Ovary (tissue), 9 donors: ENCODE data around the gene ISG20L2. TPM values are rescaled to one million over a fixed set of nuclear protein-coding genes. Genes with fewer than 3 reads are reported as not detected.
A peak's percentile ranks its signal among the peaks of the same experiment; 100 is the strongest.

ENCODE experiments used
- DNase-seq, 5 donors: peaks; one replicate each; pipeline ENCODE4 v3.0.0-alpha.2; 2019 to 2020
- H3K27ac ChIP-seq, 2 donors: fragments of 200-600 bp; one replicate each; pipeline versions ENCODE4 v1.5.1 to v1.8.0; 2019 to 2022
- H3K27me3 ChIP-seq: fragments of 200-600 bp; one replicate; pipeline ENCODE4 v1.8.0; 2022
- H3K36me3 ChIP-seq: fragments of 200-600 bp; sonication (generic); one replicate; pipeline ENCODE4 v1.5.1; 2019
- H3K4me1 ChIP-seq: one replicate; pipeline ENCODE4 v1.8.1; 2013; ENCODE audit warnings: mild to moderate bottlenecking, moderate library complexity; ENCODE audit not compliant: insufficient read depth
- H3K4me3 ChIP-seq: fragments of 200-600 bp; sonication (generic); one replicate; pipeline ENCODE4 v1.5.1; 2017
- H3K9me3 ChIP-seq, 2 donors: fragments of 200-600 bp in 1 of 2; sonication (generic) in 1 of 2; one replicate each; pipeline versions ENCODE4 v1.5.1 to v1.8.1; 2013 to 2019; ENCODE audit warnings: mild to moderate bottlenecking in 1 of 2, moderate library complexity in 1 of 2
- CTCF ChIP-seq, 3 donors: fragments of 450-650 bp in 2 of 3; fragments of 200-600 bp in 1 of 3; IDR thresholded peaks; one replicate each; pipeline versions ENCODE4 v1.5.1 to v1.8.0; 2016 to 2022; ENCODE audit warnings: antibody characterized with exemption in 3 of 3, mild to moderate bottlenecking in 1 of 3
- EP300 ChIP-seq: sonication (generic); formaldehyde crosslinking; IDR thresholded peaks from one replicate; pipeline ENCODE4 v1.6.1; 2017; ENCODE audit warnings: antibody characterized with exemption
- POLR2A ChIP-seq: fragments of 450-650 bp; IDR thresholded peaks from one replicate; pipeline ENCODE4 v1.6.1; 2017; ENCODE audit warnings: antibody characterized with exemption, mild to moderate bottlenecking, moderate library complexity
- WGBS, 3 donors: extraction: QIAGEN DNeasy Blood & Tissue Kit in 1 of 3; methylation state at CpG; one replicate each; pipeline versions ENCODE4 v1.1.5 to v1.1.7; 2013 to 2017; 5-methylcytosine and 5-hydroxymethylcytosine counted together
- intact Hi-C, 4 donors: fragments of 100-400 bp; cut with DNase I; formaldehyde crosslinking; loops; one replicate each; pipeline versions ENCODE4 v1.11.0 to v1.15.1; 2022 to 2023
- polyA plus RNA-seq, 2 donors: library from polyadenylated mRNA; stranded (reverse); fragments of 200-250 nt in 1 of 2; fragments of 350-450 nt in 1 of 2; fragmentation: Illumina TruSeq in 1 of 2; extraction: RNeasy Lipid Tissue Mini Kit (QIAGEN cat#74804) in 1 of 2; gene quantifications; one replicate each; pipeline ENCODE4 v1.2.3, GENCODE V29; 2013 to 2014
- total RNA-seq, 7 donors: library from RNA; depleted of rRNA in 2 of 7; stranded (reverse); fragments of >200 nt in 2 of 7; fragmentation: NEBNext Ultra II Directional in 3 of 7; extraction: Animal tissue kit (Norgen Biotek cat#: 25700) in 3 of 7; gene quantifications; one replicate each; pipeline versions ENCODE4 v1.1.0 to v1.2.4, GENCODE V29; 2016 to 2023
- donor health status: DM: no; HTN: no; CAD: no; lungs with moderate emphysema.
- donor health status: DM: no; HTN: no; CAD: no.
- donor health status: Bipolar disorder and iron deficiency.
- donor health status: DM: yes; HTN: yes; CAD: no.
- donor health status: DM: no; HTN: no; CAD: no.
- donor health status: DM: yes; HTN: yes; CAD: no.

Gene ISG20L2
- total and polyA plus RNA-seq, 9 donors: 11.7 to 58.7 (median 26.1) TPM

DNA sequence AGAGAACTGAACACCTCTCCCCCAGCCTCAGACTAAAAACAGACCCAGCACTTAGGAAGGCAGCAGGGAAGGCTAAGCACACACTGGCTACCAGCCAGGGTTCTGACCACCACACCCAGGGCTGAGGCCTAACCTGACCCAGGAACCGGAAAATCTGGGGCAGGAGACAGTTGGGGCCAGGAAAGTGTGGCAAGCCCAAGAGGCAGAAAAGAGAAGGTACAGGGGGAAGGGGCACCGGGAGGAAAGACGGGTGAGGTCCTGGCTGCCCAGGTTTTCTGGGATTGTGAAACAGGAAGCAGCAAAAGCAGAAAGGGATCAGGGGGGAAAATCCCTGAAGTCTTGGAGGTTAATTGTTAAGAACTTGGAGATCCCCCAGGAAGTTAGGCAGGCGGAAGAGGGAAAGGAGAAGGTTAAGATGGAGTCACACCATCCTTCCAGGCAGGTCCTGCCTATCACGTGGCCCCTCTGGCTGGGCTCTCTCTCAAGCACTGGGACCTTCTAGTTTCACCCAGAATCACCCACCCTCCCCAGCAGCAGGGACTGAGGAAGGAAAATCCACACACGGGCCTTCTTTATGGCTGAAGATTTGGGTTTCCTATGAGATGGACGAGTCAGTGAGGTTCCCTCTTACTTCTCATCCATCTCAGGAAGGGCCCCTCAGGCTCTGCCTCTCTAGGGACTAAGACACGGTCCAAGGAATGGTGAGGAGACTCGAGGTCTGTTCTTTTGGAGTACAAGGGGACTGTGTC is 20.3 kb upstream of the ISG20L2 start:
- intact Hi-C loops: no loop called here
- Histone ChIP-seq H3K4me1 (peaks cover 26% of the 10 kb centered on the region), H3K4me3 (peak overlapping the region; percentile 66), H3K9me3 (no peaks in the 10 kb centered on the region), H3K27ac (peak overlapping the region; percentile 93 to 96), H3K36me3 (no peaks in the 10 kb centered on the region), H3K27me3 (no peaks in the 10 kb centered on the region)
- 3 to 7% (median 5%) methylated on average over 9 of the region's 9 CpGs for WGBS, 3 donors
- peak; percentile 72 to 81 (median 75) for DNase-seq
- TF ChIP-seq CTCF (IDR thresholded peaks at IDR 0.05): no peak
- TF ChIP-seq EP300: no peak
- peak; percentile 51 for TF ChIP-seq POLR2A

GRCh38 chr1:156747742-156748669 is 19.4 kb upstream of the ISG20L2 start:
- WGBS, 3 donors: 5 to 9% (median 8%) methylated on average over 8 of the region's 8 CpGs
- Histone ChIP-seq H3K27ac (peak overlapping the region; percentile 93 to 96), H3K9me3 (no peaks in the 10 kb centered on the region), H3K27me3 (no peaks in the 10 kb centered on the region), H3K36me3 (no peaks in the 10 kb centered on the region), H3K4me3 (peak overlapping the region; percentile 66), H3K4me1 (peaks cover 25% of the 10 kb centered on the region)
- no peak for DNase-seq
- TF ChIP-seq POLR2A (no peak), EP300 (no peak), CTCF (IDR thresholded peaks at IDR 0.05) (no peak)
- intact Hi-C loops: no loop called here

- no peaks in the 10 kb centered on the region for H3K36me3 ChIP-seq
- H3K9me3 ChIP-seq: no peaks in the 10 kb centered on the region
- TF ChIP-seq EP300 (no peak), CTCF (IDR thresholded peaks at IDR 0.05) (peak in 1 of 3 donors; percentile 29), POLR2A (peak; percentile 85)
- intact Hi-C loops: no loop called here
- DNase-seq: peak; percentile 95 to 99 (median 98)
- H3K4me1 ChIP-seq: peaks cover 23% of the 10 kb centered on the region
- WGBS, 3 donors: 1 to 2% (median 2%) methylated on average over 19 to 24 of the region's 29 CpGs
- no peaks in the 10 kb centered on the region for H3K27me3 ChIP-seq
- peak overlapping the region; percentile 66 for H3K4me3 ChIP-seq
- H3K27ac ChIP-seq: peak overlapping the region; percentile 93 to 96
Observed at GRCh38 chr1:156746728-156747631, 18.4 kb upstream of the ISG20L2 start.

GRCh38 chr1:156746406-156746727 is 17.8 kb upstream of the ISG20L2 start:
- no peaks in the 10 kb centered on the region for H3K36me3 ChIP-seq
- H3K27ac ChIP-seq: peak overlapping the region; percentile 93 to 96
- H3K9me3 ChIP-seq: no peaks in the 10 kb centered on the region
- peaks cover 25% of the 10 kb centered on the region for H3K4me1 ChIP-seq
- no peaks in the 10 kb centered on the region for H3K27me3 ChIP-seq
- no peak for DNase-seq
- no peak for TF ChIP-seq POLR2A
- no peak for TF ChIP-seq EP300
- no peak for TF ChIP-seq CTCF (IDR thresholded peaks at IDR 0.05)
- WGBS, 3 donors: 39 to 52% (median 45%) methylated on average over 9 of the region's 9 CpGs
- intact Hi-C loops: no loop called here
- H3K4me3 ChIP-seq: peak overlapping the region; percentile 66
